H1 (cell line): ENCODE data around the gene ZFP64. TPM values are rescaled to one million over a fixed set of nuclear protein-coding genes. Genes with fewer than 3 reads are reported as not detected.

Experiments
- CTCF ChIA-PET: fragments of 300-600 bp; sonication (Branson Sonifier 250); formaldehyde crosslinking; loops from one replicate; lab custom pipeline; 2021; ENCODE audit not compliant: partially characterized antibody; lab: Charles Lee
- POLR2A ChIA-PET: fragments of 300-600 bp; sonication (Branson Sonifier 250); formaldehyde crosslinking; loops from one replicate; lab custom pipeline; 2021; ENCODE audit warnings: inconsistent platforms; ENCODE audit not compliant: partially characterized antibody; lab: Charles Lee
- DNase-seq, 2 experiments: peaks; one replicate each; pipeline versions ENCODE4 v3.0.0 to v3.0.0-alpha.2; 2010 to 2022; ENCODE audit warnings: low spot score in 2 of 2, low read depth in 1 of 2, mixed read lengths in 1 of 2
- FAIRE-seq: peaks from 2 replicates; lab custom pipeline; 2011; peaks lifted over from hg19 to GRCh38; lab: Jason Lieb, UNC
- H2AFZ ChIP-seq: 2 replicates; pipeline ENCODE4 v1.8.1; 2012; ENCODE audit warnings: low read length, inconsistent platforms
- H2AK5ac ChIP-seq: 2 replicates; pipeline ENCODE4 v1.6.1; 2013; ENCODE audit warnings: low read depth, low read length
- H2BK120ac ChIP-seq: replicated peaks from 2 replicates; pipeline ENCODE3; 2013; ENCODE audit warnings: low read depth, low read length, inconsistent platforms
- H2BK12ac ChIP-seq: 2 replicates; pipeline ENCODE4 v1.6.1; 2013; ENCODE audit warnings: low read depth, low read length
- H2BK15ac ChIP-seq: 2 replicates; pipeline ENCODE4 v1.6.1; 2013; ENCODE audit warnings: low read length
- H2BK20ac ChIP-seq: 2 replicates; pipeline ENCODE4 v1.6.1; 2013; ENCODE audit warnings: low read length
- H2BK5ac ChIP-seq: 2 replicates; pipeline ENCODE4 v1.6.1; 2013; ENCODE audit warnings: low read depth, low read length
- H3K14ac ChIP-seq: 2 replicates; pipeline ENCODE4 v1.6.1; 2013; ENCODE audit warnings: inconsistent platforms; ENCODE audit not compliant: insufficient read length
- H3K18ac ChIP-seq: 2 replicates; pipeline ENCODE4 v1.6.1; 2013; ENCODE audit warnings: low read length; ENCODE audit errors: extremely low read depth
- H3K23ac ChIP-seq: 2 replicates; pipeline ENCODE4 v1.6.1; 2013; ENCODE audit warnings: inconsistent platforms; ENCODE audit not compliant: insufficient read length
- H3K23me2 ChIP-seq: 2 replicates; pipeline ENCODE4 v1.6.1; 2013; ENCODE audit warnings: low read depth, low read length
- H3K27ac ChIP-seq: 2 replicates; pipeline ENCODE4 v1.6.1; 2011; ENCODE audit warnings: low read depth, low read length, inconsistent platforms
- H3K27me3 ChIP-seq, 4 experiments: replicated peaks in 1 of 4; 1 replicate in 1 of 4; 2 replicates in 3 of 4; pipeline versions ENCODE4 v1.6.1 to v1.8.1; 2011 to 2013; ENCODE audit warnings: low read length in 3 of 4, mild to moderate bottlenecking in 3 of 4, inconsistent platforms in 2 of 4, mixed read lengths in 2 of 4, moderate library complexity in 1 of 4; ENCODE audit not compliant: control insufficient read depth in 3 of 4, insufficient read depth in 3 of 4; ENCODE audit errors: extremely low read depth in 1 of 4
- H3K36me3 ChIP-seq, 4 experiments: 2 replicates each; pipeline versions ENCODE4 v1.6.1 to v1.8.1; 2011 to 2013; ENCODE audit warnings: mild to moderate bottlenecking in 4 of 4, low read length in 3 of 4, moderate library complexity in 2 of 4, control low read depth in 1 of 4, inconsistent platforms in 1 of 4; ENCODE audit not compliant: insufficient read depth in 4 of 4, control insufficient read depth in 2 of 4
- H3K4ac ChIP-seq: replicated peaks from 2 replicates; pipeline ENCODE3; 2013; ENCODE audit warnings: low read length, low read depth, mixed read lengths, inconsistent platforms; ENCODE audit not compliant: insufficient read length
- H3K4me1 ChIP-seq, 4 experiments: replicated peaks in 1 of 4; 1 replicate in 1 of 4; 2 replicates in 3 of 4; pipeline versions ENCODE4 v1.6.1 to v1.8.1; 2011 to 2013; ENCODE audit warnings: low read length in 3 of 4, inconsistent platforms in 2 of 4, mixed read lengths in 1 of 4; ENCODE audit not compliant: insufficient read depth in 4 of 4, control insufficient read depth in 3 of 4
- H3K4me2 ChIP-seq, 2 experiments: 2 replicates each; pipeline versions ENCODE4 v1.6.1 to v1.8.1; 2011 to 2013; ENCODE audit warnings: low read depth in 2 of 2, low read length in 2 of 2, control low read depth in 1 of 2, inconsistent platforms in 1 of 2, mild to moderate bottlenecking in 1 of 2; ENCODE audit not compliant: insufficient read depth in 1 of 2
- H3K4me3 ChIP-seq, 4 experiments: fragments of 200-600, 300-600 bp in 1 of 4; sonication (generic), shearing (Covaris generic), sonication (Bioruptor Twin) in 1 of 4; 2 replicates each; pipeline versions ENCODE4 v1.5.1 to v1.8.1; 2011 to 2016; ENCODE audit warnings: low read length in 4 of 4, low read depth in 3 of 4, control low read depth in 2 of 4, inconsistent platforms in 2 of 4, mild to moderate bottlenecking in 2 of 4, mixed read lengths in 1 of 4, moderate library complexity in 1 of 4; ENCODE audit not compliant: insufficient read depth in 2 of 4; ENCODE audit errors: extremely low read depth in 1 of 4
- H3K56ac ChIP-seq: replicated peaks from 2 replicates; pipeline ENCODE3; 2013; ENCODE audit warnings: low read depth, mild to moderate bottlenecking, mixed read lengths, low read length, inconsistent platforms; ENCODE audit not compliant: insufficient read length
- H3K79me1 ChIP-seq: 2 replicates; pipeline ENCODE4 v1.6.1; 2013; ENCODE audit warnings: low read depth, low read length, control low read depth
- H3K79me2 ChIP-seq, 2 experiments: 2 replicates each; pipeline versions ENCODE4 v1.6.1 to v1.8.1; 2012 to 2013; ENCODE audit warnings: low read length in 2 of 2, mild to moderate bottlenecking in 2 of 2, inconsistent platforms in 1 of 2; ENCODE audit not compliant: insufficient read depth in 2 of 2, control insufficient read depth in 1 of 2
- H3K9ac ChIP-seq, 4 experiments: replicated peaks in 1 of 4; 1 replicate in 1 of 4; 2 replicates in 3 of 4; pipeline versions ENCODE4 v1.6.1 to v1.8.1; 2011 to 2013; ENCODE audit warnings: low read depth in 3 of 4, low read length in 3 of 4, control low read depth in 2 of 4, mild to moderate bottlenecking in 2 of 4, moderate library complexity in 2 of 4, inconsistent platforms in 1 of 4; ENCODE audit errors: extremely low read depth in 1 of 4
- H3K9me3 ChIP-seq, 2 experiments: 2 replicates each; pipeline versions ENCODE4 v1.6.1 to v1.8.1; 2012 to 2013; ENCODE audit warnings: mild to moderate bottlenecking in 2 of 2, moderate library complexity in 2 of 2, control low read depth in 1 of 2, inconsistent platforms in 1 of 2, low read depth in 1 of 2, low read length in 1 of 2, mixed read lengths in 1 of 2; ENCODE audit not compliant: insufficient read depth in 2 of 2
- H4K20me1 ChIP-seq, 2 experiments: replicated peaks in 1 of 2; 2 replicates each; pipeline versions ENCODE3 to v1.8.1; 2011 to 2013; ENCODE audit warnings: inconsistent platforms in 2 of 2, low read length in 2 of 2, mild to moderate bottlenecking in 1 of 2; ENCODE audit not compliant: insufficient read depth in 2 of 2, control insufficient read depth in 1 of 2
- H4K5ac ChIP-seq: 2 replicates; pipeline ENCODE4 v1.6.1; 2013; ENCODE audit warnings: low read length, low read depth, mixed read lengths, inconsistent platforms; ENCODE audit not compliant: insufficient read length
- H4K8ac ChIP-seq: 2 replicates; pipeline ENCODE4 v1.8.0; 2013; ENCODE audit warnings: mild to moderate bottlenecking, moderate library complexity, low read length, inconsistent platforms; ENCODE audit not compliant: insufficient read depth; ENCODE audit errors: extremely low read depth
- H4K91ac ChIP-seq: replicated peaks from 2 replicates; pipeline ENCODE3; 2013; ENCODE audit warnings: low read length, mixed read lengths, inconsistent platforms; ENCODE audit not compliant: insufficient read length
- BACH1 ChIP-seq: IDR thresholded peaks from 2 replicates; pipeline ENCODE4 v1.6.1; 2012; ENCODE audit warnings: low read length, improper control_type of control experiment
- BRCA1 ChIP-seq: IDR thresholded peaks from 2 replicates; pipeline ENCODE4 v1.6.1; 2012; ENCODE audit warnings: low read depth, low read length, improper control_type of control experiment
- CBX8 ChIP-seq: fragments of 300-800, 300-1000 bp; sonication (generic); IDR thresholded peaks from 2 replicates; pipeline ENCODE4 v1.7.1; 2016; ENCODE audit warnings: low read depth, low read length, borderline replicate concordance
- CREB1 ChIP-seq: IDR thresholded peaks from 2 replicates; pipeline ENCODE4 v1.6.1; 2012; ENCODE audit warnings: inconsistent platforms
- PHF8 ChIP-seq: fragments of 200-600 bp; sonication (generic); conservative IDR thresholded peaks from 2 replicates; pipeline ENCODE4 v1.7.1; 2012; ENCODE audit warnings: low read depth, mild to moderate bottlenecking, inconsistent platforms, low read length, moderate library complexity
- RAD21 ChIP-seq, 2 experiments: IDR thresholded peaks in 1 of 2; conservative IDR thresholded peaks in 1 of 2; 2 replicates each; pipeline ENCODE4 v1.6.1; 2011; ENCODE audit warnings: low read depth in 2 of 2, low read length in 2 of 2, improper control_type of control experiment in 1 of 2, inconsistent platforms in 1 of 2, mild to moderate bottlenecking in 1 of 2, moderate library complexity in 1 of 2
- SP4 ChIP-seq: IDR thresholded peaks from 2 replicates; pipeline ENCODE4 v1.6.1; 2012; ENCODE audit warnings: low read length, inconsistent platforms
- TAF1 ChIP-seq: IDR thresholded peaks from 2 replicates; pipeline ENCODE4 v1.6.1; 2011; ENCODE audit warnings: mild to moderate bottlenecking, low read depth, low read length
- TAF7 ChIP-seq: optimal IDR thresholded peaks from 2 replicates; pipeline ENCODE3; 2011; ENCODE audit warnings: low read depth, mild to moderate bottlenecking, inconsistent platforms, low read length, moderate library complexity, borderline replicate concordance
- USF2 ChIP-seq: IDR thresholded peaks from 2 replicates; pipeline ENCODE4 v1.6.1; 2011; ENCODE audit warnings: low read length, improper control_type of control experiment
- ZNF274 ChIP-seq: IDR thresholded peaks from 2 replicates; pipeline ENCODE4 v1.7.0; 2012; ENCODE audit warnings: low read length, borderline replicate concordance; ENCODE audit errors: extremely low read depth
- WGBS, 2 experiments: shearing (Covaris generic) in 1 of 2; methylation state at CpG; one replicate each; pipeline versions ENCODE4 v1.1.6 to v1.1.7; 2013 to 2015; ENCODE audit warnings: low lambda C conversion rate in 2 of 2, mixed read lengths in 2 of 2, inconsistent platforms in 1 of 2, low coverage in 1 of 2, missing lambda C conversion rate in 1 of 2; ENCODE audit not compliant: insufficient replicate concordance in 2 of 2, insufficient coverage in 1 of 2, insufficient read length in 1 of 2; ENCODE audit errors: extremely low coverage in 1 of 2, missing lambda C conversion rate in 1 of 2; 5-methylcytosine and 5-hydroxymethylcytosine counted together
- polyA plus RNA-seq, 7 experiments: library from polyadenylated mRNA; depleted of rRNA in 3 of 7; stranded (reverse) in 5 of 7; unstranded in 2 of 7; fragments of >200 nt in 5 of 7; fragments of 200-250 nt in 2 of 7; gene quantifications; 1 replicate in 5 of 7; 2 replicates in 1 of 7; 4 replicates in 1 of 7; pipeline versions ENCODE4 v1.2.1 to v1.2.3, GENCODE V29; 2011 to 2013; ENCODE audit warnings: missing spikeins in 2 of 7, mixed read lengths in 2 of 7
- total RNA-seq: library from RNA; stranded (reverse); fragmentation: NEBNext Ultra II Directional; extraction: Animal tissue kit (Norgen Biotek cat#: 25700); gene quantifications from 2 replicates; pipeline ENCODE4 v1.2.1, GENCODE V29; 2021

The ZFP64 gene
- total and polyA plus RNA-seq, 2 of the 8 experiments (the other 6 are each of a cell fraction or from before 2014, with no cell fraction given), result 25.3 to 43.7 TPM

GRCh38 chr20:52234302-52235045 is 42.9 kb upstream of the ZFP64 start:
- Histone ChIP-seq H3K4me1 (no peaks in the 10 kb centered on the region), H3K79me2 (no peaks in the 10 kb centered on the region), H3K36me3 (no peaks in the 10 kb centered on the region), H2BK12ac (no peak overlapping the region), H2BK120ac (no peak overlapping the region), H2BK5ac (no peak overlapping the region), H4K8ac (no peak overlapping the region), H3K18ac (no peak overlapping the region), H3K23ac (no peak overlapping the region), H3K9me3 (no peaks in the 10 kb centered on the region), H3K23me2 (no peaks in the 10 kb centered on the region), H3K9ac (no peak overlapping the region), H3K4me3 (no peak overlapping the region), H4K5ac (no peak overlapping the region), H4K91ac (no peak overlapping the region), H4K20me1 (no peaks in the 10 kb centered on the region), H2BK20ac (no peak overlapping the region), H3K27me3 (no peaks in the 10 kb centered on the region), H3K4me2 (no peak overlapping the region), H3K56ac (no peak overlapping the region), H2AFZ (no peak overlapping the region), H3K14ac (no peak overlapping the region), H3K4ac (no peak overlapping the region), H2AK5ac (no peak overlapping the region), H2BK15ac (no peak overlapping the region), H3K27ac (no peak overlapping the region), H3K79me1 (no peaks in the 10 kb centered on the region)
- DNase-seq, result no peak
- ChIA-PET CTCF (interaction anchor here (0.9 kb wide), 1 partner anchor 79 kb away, joined by 3 read pairs; no protein-coding TSS in a partner anchor), POLR2A (no interaction called here)
- WGBS, 2 experiments, result 88% methylated on average over 1 of the region's 1 CpG; no CpG with 5 or more reads in 1 of the 2 experiments
- no peak for FAIRE-seq
- no peak for TF ChIP-seq ZNF274
- TF ChIP-seq BACH1, result no peak
- TF ChIP-seq TAF1, result no peak
- TF ChIP-seq CBX8, result no peak
- TF ChIP-seq BRCA1, result no peak
- TF ChIP-seq SP4, result no peak
- no peak for TF ChIP-seq PHF8
- no peak for TF ChIP-seq CREB1
- no peak for TF ChIP-seq USF2
- no peak for TF ChIP-seq TAF7
- no peak for TF ChIP-seq RAD21 (IDR thresholded peaks at IDR 0.05 in 1 of 2, conservative IDR thresholded peaks at IDR 0.05 in 1 of 2; ENCODE audit: low read depth in 2 of 2, low read length in 2 of 2)
